ENCODE results near the gene SMARCD3. TPM values are rescaled to one million over a fixed set of nuclear protein-coding genes. Genes with fewer than 3 reads are reported as not detected.

SMARCD3 gene
- polyA plus RNA-seq, 1 donor from 2014 or later = 199 TPM

DNA sequence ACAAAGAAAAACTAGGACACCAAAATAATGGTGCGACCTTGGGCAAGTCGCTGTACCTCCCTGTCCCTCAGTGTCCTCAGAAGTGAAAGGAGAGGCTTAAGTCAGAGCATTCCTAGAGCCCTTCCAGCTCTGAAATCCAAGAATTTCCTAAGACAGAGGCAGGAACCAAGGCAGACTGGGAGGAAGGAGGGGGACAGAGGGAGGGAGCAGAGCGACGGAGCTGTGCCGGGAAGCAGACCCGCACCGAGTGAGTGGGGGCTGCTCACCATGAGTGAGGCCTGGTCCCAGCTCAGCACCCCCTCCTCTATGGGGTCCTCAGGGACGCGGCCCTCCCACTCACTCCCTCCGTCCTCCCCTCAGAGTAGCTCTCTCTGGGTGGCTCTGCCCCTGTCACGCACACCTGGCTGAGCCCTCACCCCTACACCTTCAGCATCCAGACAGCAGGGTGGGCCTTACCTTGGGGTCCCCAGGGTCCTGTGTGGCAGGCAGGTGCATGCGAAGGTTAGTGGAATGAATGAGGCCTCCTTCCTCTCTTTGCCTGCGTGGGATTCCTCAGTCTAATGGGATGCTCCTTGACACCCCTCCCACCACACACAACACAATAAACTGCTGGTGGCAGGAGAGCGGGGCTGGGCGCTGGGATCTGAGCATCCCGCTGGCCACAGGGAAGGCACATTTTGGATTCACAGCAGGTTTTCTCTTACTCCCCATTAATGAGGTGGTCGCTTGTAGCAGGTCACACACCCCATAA, 4.6 kb upstream of the SMARCD3 start:
- Histone ChIP-seq H2AFZ (ENCODE audit: low read depth, low read length) (no peak overlapping the region), H3K27ac (ENCODE audit: low read length) (peak overlapping the region; percentile 98), H3K4me3 (ENCODE audit: low read length) (peak overlapping the region; percentile 79), H3F3A (ENCODE audit: insufficient read depth, low read length, poor library complexity, severe bottlenecking) (no peaks in the 10 kb centered on the region), H3K4me2 (ENCODE audit: low read length) (peak overlapping the region; percentile 97), H3K9me2 (ENCODE audit: insufficient read depth, low read length) (no peaks in the 10 kb centered on the region), H4K20me1 (ENCODE audit: insufficient read depth) (no peaks in the 10 kb centered on the region), H3K9me3 (ENCODE audit: low read length) (no peaks in the 10 kb centered on the region), H3K79me2 (replicated peaks; ENCODE audit: insufficient read depth, low read length) (no peaks in the 10 kb centered on the region), H3K36me3 (ENCODE audit: insufficient read depth, low read length) (no peaks in the 10 kb centered on the region), H3K9ac (ENCODE audit: low read length) (peak overlapping the region; percentile 96), H3K27me3 (ENCODE audit: insufficient read depth, low read depth, low read length) (no peaks in the 10 kb centered on the region)
- TF ChIP-seq, protein P1, sequence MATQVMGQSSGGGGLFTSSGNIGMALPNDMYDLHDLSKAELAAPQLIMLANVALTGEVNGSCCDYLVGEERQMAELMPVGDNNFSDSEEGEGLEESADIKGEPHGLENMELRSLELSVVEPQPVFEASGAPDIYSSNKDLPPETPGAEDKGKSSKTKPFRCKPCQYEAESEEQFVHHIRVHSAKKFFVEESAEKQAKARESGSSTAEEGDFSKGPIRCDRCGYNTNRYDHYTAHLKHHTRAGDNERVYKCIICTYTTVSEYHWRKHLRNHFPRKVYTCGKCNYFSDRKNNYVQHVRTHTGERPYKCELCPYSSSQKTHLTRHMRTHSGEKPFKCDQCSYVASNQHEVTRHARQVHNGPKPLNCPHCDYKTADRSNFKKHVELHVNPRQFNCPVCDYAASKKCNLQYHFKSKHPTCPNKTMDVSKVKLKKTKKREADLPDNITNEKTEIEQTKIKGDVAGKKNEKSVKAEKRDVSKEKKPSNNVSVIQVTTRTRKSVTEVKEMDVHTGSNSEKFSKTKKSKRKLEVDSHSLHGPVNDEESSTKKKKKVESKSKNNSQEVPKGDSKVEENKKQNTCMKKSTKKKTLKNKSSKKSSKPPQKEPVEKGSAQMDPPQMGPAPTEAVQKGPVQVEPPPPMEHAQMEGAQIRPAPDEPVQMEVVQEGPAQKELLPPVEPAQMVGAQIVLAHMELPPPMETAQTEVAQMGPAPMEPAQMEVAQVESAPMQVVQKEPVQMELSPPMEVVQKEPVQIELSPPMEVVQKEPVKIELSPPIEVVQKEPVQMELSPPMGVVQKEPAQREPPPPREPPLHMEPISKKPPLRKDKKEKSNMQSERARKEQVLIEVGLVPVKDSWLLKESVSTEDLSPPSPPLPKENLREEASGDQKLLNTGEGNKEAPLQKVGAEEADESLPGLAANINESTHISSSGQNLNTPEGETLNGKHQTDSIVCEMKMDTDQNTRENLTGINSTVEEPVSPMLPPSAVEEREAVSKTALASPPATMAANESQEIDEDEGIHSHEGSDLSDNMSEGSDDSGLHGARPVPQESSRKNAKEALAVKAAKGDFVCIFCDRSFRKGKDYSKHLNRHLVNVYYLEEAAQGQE (IDR thresholded peaks at IDR 0.05; ENCODE audit: borderline replicate concordance) = peak; percentile 48
- TF ChIP-seq, protein P2, sequence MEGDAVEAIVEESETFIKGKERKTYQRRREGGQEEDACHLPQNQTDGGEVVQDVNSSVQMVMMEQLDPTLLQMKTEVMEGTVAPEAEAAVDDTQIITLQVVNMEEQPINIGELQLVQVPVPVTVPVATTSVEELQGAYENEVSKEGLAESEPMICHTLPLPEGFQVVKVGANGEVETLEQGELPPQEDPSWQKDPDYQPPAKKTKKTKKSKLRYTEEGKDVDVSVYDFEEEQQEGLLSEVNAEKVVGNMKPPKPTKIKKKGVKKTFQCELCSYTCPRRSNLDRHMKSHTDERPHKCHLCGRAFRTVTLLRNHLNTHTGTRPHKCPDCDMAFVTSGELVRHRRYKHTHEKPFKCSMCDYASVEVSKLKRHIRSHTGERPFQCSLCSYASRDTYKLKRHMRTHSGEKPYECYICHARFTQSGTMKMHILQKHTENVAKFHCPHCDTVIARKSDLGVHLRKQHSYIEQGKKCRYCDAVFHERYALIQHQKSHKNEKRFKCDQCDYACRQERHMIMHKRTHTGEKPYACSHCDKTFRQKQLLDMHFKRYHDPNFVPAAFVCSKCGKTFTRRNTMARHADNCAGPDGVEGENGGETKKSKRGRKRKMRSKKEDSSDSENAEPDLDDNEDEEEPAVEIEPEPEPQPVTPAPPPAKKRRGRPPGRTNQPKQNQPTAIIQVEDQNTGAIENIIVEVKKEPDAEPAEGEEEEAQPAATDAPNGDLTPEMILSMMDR (IDR thresholded peaks at IDR 0.05; ENCODE audit: poor library complexity, severe bottlenecking) = no peak
- TF ChIP-seq TAF1 (IDR thresholded peaks at IDR 0.05; ENCODE audit: low read depth) (no peak), SMC3 (conservative IDR thresholded peaks at IDR 0.05; ENCODE audit: poor library complexity) (peak; percentile 17), MXI1 (conservative IDR thresholded peaks at IDR 0.05; ENCODE audit: poor library complexity, severe bottlenecking) (no peak)

DNA sequence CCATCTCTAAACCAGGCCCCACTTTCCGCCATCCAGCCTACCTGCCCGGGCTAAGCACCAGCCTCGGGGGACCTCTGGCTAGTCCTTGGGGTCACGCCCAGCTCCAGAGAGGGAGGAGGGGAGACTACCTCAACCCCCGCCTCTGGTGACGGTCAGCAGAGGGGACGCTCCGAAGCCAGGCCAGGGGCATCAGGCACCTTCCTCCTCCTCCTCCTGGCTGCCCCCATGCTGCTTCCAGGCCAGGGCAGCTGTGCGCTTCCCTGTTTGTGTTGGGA, 4.0 kb upstream of the SMARCD3 start:
- peak overlapping the region; percentile 90 for H2AFZ ChIP-seq (ENCODE audit: low read depth, low read length)
- H4K20me1 ChIP-seq (ENCODE audit: insufficient read depth) = no peaks in the 10 kb centered on the region
- no peaks in the 10 kb centered on the region for H3K9me2 ChIP-seq (ENCODE audit: insufficient read depth, low read length)
- H3K79me2 ChIP-seq (replicated peaks; ENCODE audit: insufficient read depth, low read length) = no peaks in the 10 kb centered on the region
- no peaks in the 10 kb centered on the region for H3K9me3 ChIP-seq (ENCODE audit: low read length)
- no peaks in the 10 kb centered on the region for H3K36me3 ChIP-seq (ENCODE audit: insufficient read depth, low read length)
- H3K27ac ChIP-seq (ENCODE audit: low read length) = peak overlapping the region; percentile 98
- peak overlapping the region; percentile 79 for H3K4me3 ChIP-seq (ENCODE audit: low read length)
- TF ChIP-seq EZH2 (IDR thresholded peaks at IDR 0.05; ENCODE audit: borderline replicate concordance, insufficient read depth, low read length, poor library complexity, severe bottlenecking) = no peak
- H3K9ac ChIP-seq (ENCODE audit: low read length) = peak overlapping the region; percentile 96
- peak overlapping the region; percentile 97 for H3K4me2 ChIP-seq (ENCODE audit: low read length)
- H3K27me3 ChIP-seq (ENCODE audit: insufficient read depth, low read depth, low read length) = no peaks in the 10 kb centered on the region
- H3F3A ChIP-seq (ENCODE audit: insufficient read depth, low read length, poor library complexity, severe bottlenecking) = peaks cover 3% of the 10 kb centered on the region
